Urinary bladder (tissue), 4 donors: ENCODE results near the gene AADACL3. TPM values are rescaled to one million over a fixed set of nuclear protein-coding genes. Genes with fewer than 3 reads are reported as not detected.
"Not testable (repeated sequence)": the region's sequence is repeated elsewhere in the genome, so short reads cannot be mapped to it uniquely, and the experiment has no call there.

Source experiments
- DNase-seq: peaks from one replicate; pipeline ENCODE4 v3.0.0-alpha.2; 2015; ENCODE audit errors: extremely low spot score
- H3K27ac ChIP-seq: one replicate; pipeline ENCODE4 v1.5.1; 2013; ENCODE audit warnings: low read depth, mild to moderate bottlenecking, moderate library complexity
- H3K36me3 ChIP-seq: one replicate; pipeline ENCODE4 v1.6.1; 2013; ENCODE audit warnings: mild to moderate bottlenecking, moderate library complexity; ENCODE audit not compliant: insufficient read depth
- H3K4me1 ChIP-seq: one replicate; pipeline ENCODE4 v1.6.1; 2013; ENCODE audit warnings: mild to moderate bottlenecking, moderate library complexity; ENCODE audit not compliant: insufficient read depth
- H3K4me3 ChIP-seq: one replicate; pipeline ENCODE4 v1.5.1; 2013; ENCODE audit warnings: low read depth, low read length
- WGBS: extraction: QIAGEN DNeasy Blood & Tissue Kit; methylation state at CpG from one replicate; pipeline ENCODE4 v1.1.7; 2013; 5-methylcytosine and 5-hydroxymethylcytosine counted together
- polyA plus RNA-seq: library from polyadenylated mRNA; stranded (reverse); fragments of 200-250 nt; gene quantifications from one replicate; pipeline ENCODE4 v1.2.3, GENCODE V29; 2013
- total RNA-seq: library from RNA; depleted of rRNA; stranded (reverse); fragments of >200 nt; gene quantifications from one replicate; pipeline ENCODE4 v1.2.3, GENCODE V29; 2014
- donor health status: healthy with polysubstance abuse.
- donor health status: healthy.

Gene AADACL3
- total and polyA plus RNA-seq, 2 donors, result not detected

DNA sequence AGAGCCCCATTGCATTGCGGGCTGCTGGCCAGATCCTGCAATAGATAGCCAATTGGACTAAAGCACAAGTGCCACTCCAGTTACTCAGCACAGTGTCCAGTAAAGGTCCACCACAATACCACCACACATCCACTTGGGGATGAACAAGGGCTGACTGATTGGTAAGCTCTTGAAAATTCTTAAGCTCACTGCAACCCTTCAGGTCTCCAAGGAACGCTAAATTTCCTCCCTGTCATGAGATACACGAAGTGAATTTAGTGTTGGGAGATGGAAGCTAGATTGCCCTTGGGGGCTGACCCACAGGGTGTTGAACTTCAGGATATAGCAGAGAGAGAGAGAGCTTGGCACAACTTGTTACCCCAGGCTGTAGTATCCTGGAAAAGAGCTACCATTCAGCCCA is 9.8 kb upstream of the AADACL3 start:
- no peak for DNase-seq
- no peak overlapping the region for H3K27ac ChIP-seq
- no peaks in the 10 kb centered on the region for H3K4me1 ChIP-seq
- H3K36me3 ChIP-seq, result no peaks in the 10 kb centered on the region
- 77% methylated on average over 3 of the region's 3 CpGs for WGBS
- H3K4me3 ChIP-seq, result no peak overlapping the region

DNA sequence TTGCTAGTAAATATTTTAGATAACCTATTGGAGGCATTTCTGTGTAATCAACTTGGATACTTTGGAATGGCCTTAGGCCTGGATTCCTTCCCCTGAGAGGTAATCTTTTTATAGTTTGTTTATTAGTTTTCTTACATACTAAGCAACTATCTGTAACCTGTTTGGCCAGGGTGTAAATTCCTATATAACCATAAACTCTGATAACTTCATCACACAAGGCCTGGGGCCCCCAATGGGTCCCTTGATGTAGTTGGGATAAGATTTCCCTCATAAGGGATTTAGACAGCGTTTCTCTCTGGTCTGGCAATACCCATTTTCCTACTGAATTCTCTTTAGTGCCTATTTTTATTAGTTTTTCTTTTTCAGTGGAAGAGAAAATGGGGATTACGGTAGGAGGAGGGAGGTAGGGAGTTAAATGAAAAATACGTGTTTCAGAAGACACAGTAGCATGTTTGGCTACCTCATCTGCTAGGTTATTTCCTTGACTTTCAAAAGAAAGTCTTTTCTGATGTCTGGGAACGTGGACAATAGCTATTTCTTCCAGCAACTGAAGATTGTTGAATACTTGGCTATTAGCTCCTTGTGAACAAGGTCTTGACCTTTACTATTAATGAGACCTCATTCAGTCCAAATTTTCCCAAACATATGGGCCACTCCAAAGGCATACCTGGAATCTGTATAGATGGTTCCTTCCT is 7.4 kb upstream of the AADACL3 start:
- H3K4me1 ChIP-seq, result no peaks in the 10 kb centered on the region
- WGBS, result 55% methylated on average over 4 of the region's 4 CpGs
- no peak overlapping the region for H3K27ac ChIP-seq

DNA sequence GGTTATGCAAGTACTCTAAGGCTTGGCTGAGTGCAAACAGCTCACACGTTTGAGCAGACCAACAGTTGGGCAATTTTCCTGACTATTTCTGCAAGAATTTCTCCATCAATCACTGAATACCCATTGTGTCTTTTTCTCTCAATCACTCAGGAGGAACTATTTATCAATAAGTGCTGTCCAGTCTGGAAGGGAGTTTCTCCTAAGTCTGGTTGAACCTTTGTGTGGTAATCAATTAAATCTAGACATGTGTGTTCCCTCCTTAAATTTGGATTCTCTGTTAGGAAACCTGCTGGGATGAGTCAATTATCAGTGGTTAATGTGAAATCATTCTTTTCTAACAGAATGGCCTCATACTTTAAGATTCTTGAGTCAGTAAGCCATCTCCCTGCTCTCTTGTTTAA is 6.8 kb upstream of the AADACL3 start:
- WGBS, result 39% methylated on average over 1 of the region's 1 CpG
- H3K36me3 ChIP-seq, result no peaks in the 10 kb centered on the region
- no peak for DNase-seq
- H3K4me3 ChIP-seq, result no peak overlapping the region
- no peak overlapping the region for H3K27ac ChIP-seq
- H3K4me1 ChIP-seq, result no peaks in the 10 kb centered on the region

More for the DNA sequence above, 7.4 kb upstream of the AADACL3 start:
- Histone ChIP-seq H3K4me3 (no peak overlapping the region), H3K36me3 (no peaks in the 10 kb centered on the region)
- no peak for DNase-seq

DNA sequence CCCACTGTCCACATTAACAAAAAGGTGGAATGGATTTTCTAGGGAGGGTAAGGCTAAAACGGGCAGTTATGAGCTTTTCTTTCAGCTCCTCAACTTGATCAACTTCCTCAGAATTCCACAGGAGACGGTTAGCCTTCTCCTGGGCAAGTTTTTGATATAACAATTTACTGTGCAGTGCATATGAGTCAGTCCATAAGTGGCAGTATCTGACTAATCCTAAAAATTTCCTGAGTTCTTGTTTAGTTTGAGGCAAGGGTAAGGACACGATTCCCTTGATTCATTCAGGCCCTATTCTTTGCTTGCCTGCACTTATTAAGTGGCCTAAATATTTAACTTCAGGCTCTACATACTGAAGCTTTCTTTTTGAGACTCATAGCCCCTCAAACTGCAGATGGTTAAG is 6.2 kb upstream of the AADACL3 start:
- Histone ChIP-seq H3K27ac (no peak overlapping the region), H3K4me3 (no peak overlapping the region), H3K36me3 (no peaks in the 10 kb centered on the region), H3K4me1 (no peaks in the 10 kb centered on the region)
- WGBS, result 69% methylated on average over 3 of the region's 3 CpGs
- DNase-seq, result no peak

DNA sequence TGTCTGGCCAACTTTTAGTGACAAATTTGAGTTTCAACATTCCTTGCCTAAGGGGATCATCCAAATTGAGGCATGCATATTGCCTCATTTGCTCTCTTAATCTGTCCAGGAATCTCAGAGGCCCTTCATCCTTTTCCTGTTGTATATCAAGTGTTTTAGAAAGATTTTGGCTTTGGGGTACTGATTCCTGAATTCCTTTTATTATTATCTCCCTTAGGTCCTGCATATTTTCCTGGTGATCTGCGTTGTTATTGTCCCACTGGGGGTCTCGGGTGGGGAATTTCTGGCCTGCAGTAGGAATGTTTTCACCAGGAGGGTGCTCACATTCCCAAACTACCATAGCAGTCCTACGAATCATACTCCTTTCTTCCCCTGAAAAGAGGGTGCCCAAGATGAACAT is 4.4 kb upstream of the AADACL3 start:
- H3K27ac ChIP-seq, result no peak overlapping the region

DNA sequence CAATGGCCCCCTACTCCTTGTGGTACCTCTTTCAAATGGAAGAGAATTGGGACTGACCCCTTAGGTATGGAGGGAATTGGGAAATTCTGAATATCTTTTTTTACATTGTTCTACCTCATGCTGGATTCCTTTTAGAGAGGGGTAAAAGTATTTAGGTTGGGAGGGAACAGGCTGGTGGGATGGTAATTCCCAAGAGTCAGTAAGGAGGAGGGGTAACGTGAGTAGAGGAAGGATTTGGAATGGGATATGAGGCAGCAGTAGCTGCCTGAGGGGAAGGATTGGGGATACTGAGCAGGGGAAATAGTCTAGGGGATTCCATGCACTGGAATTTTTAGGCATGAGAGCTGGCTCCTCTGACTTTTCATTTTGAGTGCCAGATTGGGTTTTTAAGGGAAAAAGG is 3.8 kb upstream of the AADACL3 start:
- Histone ChIP-seq H3K4me3 (no peak overlapping the region), H3K27ac (no peak overlapping the region), H3K4me1 (no peaks in the 10 kb centered on the region), H3K36me3 (no peaks in the 10 kb centered on the region)
- DNase-seq, result no peak
- WGBS, result 54% methylated on average over 1 of the region's 1 CpG

More for the DNA sequence above, 4.4 kb upstream of the AADACL3 start:
- Histone ChIP-seq H3K36me3 (no peaks in the 10 kb centered on the region), H3K4me1 (no peaks in the 10 kb centered on the region), H3K4me3 (no peak overlapping the region)
- no peak for DNase-seq
- 69% methylated on average over 3 of the region's 3 CpGs for WGBS

DNA sequence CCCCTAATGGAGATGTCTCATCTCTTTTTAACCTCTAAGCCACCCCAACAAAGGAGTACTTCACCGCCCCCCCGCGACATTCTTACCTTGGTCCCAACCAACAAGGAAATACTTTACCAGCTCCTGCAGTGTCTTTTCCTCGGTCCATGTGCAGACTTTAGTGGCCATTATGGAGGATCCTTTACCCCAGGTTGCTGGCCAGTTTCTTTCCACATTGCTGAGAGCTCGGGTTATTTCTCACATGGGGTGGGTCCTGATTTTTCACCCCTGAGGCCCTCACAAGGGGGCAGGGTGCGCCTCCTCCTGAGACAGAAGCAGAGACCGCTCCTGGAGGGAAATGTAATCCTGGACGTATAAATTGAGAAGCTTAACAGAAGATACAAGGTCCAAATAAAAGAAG is 3.0 kb upstream of the AADACL3 start:
- WGBS, result 85% methylated on average over 8 of the region's 8 CpGs
- Histone ChIP-seq H3K4me1 (no peaks in the 10 kb centered on the region), H3K36me3 (no peaks in the 10 kb centered on the region), H3K27ac (no peak overlapping the region), H3K4me3 (no peak overlapping the region)
- no peak for DNase-seq

DNA sequence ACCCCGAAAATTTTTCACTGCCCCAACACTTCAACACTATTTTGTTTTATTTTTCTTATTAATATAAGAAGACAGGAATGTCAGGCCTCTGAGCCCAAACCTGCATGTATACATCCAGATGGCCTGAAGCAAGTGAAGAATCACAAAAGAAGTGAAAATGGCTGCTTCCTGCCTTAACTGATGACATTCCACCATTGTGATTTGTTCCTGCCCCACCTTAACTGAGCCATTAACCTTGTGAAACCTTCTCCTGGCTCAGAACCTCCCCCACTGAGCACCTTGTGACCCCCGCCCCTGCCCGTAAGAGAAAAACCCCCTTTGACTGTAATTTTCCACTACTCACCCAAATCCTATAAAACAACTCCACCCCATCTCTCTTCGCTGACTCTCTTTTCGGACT is 2.3 kb upstream of the AADACL3 start:
- not testable (repeated sequence) for H3K36me3 ChIP-seq, H3K27ac ChIP-seq, H3K4me1 ChIP-seq, DNase-seq, H3K4me3 ChIP-seq
- 75% methylated on average over 5 of the region's 5 CpGs for WGBS

DNA sequence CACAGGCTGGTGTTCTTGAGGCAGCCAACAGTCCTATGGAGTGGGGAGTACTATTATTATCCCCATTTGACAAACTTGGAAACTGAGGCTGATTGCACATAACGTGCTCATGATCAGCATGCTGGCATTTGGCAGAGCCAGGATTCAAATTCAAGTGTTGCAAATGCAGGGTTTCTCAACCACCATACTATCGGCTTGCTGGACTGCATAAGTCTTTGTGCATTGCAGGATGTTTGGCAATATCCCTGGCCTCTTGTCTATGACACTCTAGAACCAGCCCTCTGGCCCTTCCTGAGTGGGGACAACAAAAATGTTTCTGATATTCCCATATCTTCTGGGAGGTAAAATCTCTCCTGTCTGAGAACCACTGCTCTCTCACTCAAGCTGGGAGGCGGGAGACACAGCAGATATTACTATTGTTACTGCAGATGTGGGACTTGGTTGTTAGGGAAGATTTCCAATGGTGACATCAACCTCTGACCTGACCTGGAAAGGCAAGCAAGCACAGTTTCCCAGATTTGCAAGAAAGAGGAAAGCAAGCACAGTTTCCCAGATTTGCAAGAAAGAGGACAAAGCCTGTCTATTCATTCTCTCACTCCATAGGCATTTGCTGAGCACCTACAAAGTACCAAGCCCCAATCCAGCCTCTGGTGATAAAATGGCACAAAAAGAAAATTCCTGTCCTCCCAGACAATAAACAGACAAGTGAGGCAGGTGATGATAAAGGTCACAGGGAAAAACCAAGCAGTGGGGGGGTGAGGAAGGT is 1.0 kb upstream of the AADACL3 start:
- 76% methylated on average over 3 of the region's 3 CpGs for WGBS
- no peak for DNase-seq
- no peak overlapping the region for H3K4me3 ChIP-seq
- no peak overlapping the region for H3K27ac ChIP-seq
- no peaks in the 10 kb centered on the region for H3K4me1 ChIP-seq
- no peaks in the 10 kb centered on the region for H3K36me3 ChIP-seq

DNA sequence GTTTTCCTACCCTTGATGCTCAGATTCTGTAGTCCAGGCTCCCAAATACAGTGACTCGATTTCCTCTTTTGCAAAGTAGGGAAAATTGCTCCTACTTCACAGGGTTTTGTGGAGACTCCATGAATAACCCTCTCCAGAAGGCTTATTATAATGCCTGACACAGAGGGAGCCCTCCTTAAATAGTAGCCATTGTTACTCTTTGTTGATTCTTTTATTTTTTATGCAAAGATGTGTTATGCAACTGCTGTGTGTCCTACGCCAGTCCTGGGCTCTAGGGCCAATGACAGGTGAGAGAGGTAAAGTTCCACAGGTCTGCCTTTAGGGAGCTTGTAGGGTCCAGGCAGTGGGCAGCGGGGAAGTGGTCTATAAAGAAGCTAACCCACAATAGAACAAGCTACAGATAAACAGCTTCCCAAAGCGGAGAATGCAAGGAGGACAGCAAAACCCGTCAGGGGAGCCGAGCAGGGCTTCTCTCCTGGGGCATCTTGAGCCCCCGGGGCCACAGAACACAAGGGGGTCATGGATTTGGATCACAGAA is 1.5 kb downstream of the AADACL3 start:
- Histone ChIP-seq H3K4me3 (no peak overlapping the region), H3K4me1 (no peaks in the 10 kb centered on the region), H3K36me3 (no peaks in the 10 kb centered on the region), H3K27ac (no peak overlapping the region)
- 75% methylated on average over 7 of the region's 7 CpGs for whole genome bisulfite sequencing
- DNase-seq, result no peak

DNA sequence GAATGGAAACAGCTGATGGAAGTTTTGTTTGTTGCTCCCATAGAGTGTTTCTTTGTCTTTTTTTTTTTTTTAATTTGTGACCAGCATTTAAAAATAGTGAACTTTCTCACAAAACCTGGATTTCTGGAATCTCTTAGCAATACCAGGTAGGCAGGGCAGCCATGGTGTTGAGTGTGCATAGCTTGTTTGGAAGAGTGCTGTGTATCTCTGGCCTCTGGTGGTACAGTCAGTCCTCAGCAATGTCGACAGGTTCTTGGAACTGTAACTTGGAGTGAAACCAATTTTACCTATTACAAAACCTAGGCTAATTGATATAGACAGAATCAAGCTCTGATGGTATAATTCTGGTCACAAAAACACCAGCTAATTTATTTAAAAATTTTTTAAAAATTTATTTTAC is 6.7 kb downstream of the AADACL3 start:
- Histone ChIP-seq H3K4me3 (no peak overlapping the region), H3K4me1 (no peaks in the 10 kb centered on the region), H3K27ac (no peak overlapping the region), H3K36me3 (no peaks in the 10 kb centered on the region)
- no peak for DNase-seq
- 85% methylated on average over 1 of the region's 1 CpG for WGBS

DNA sequence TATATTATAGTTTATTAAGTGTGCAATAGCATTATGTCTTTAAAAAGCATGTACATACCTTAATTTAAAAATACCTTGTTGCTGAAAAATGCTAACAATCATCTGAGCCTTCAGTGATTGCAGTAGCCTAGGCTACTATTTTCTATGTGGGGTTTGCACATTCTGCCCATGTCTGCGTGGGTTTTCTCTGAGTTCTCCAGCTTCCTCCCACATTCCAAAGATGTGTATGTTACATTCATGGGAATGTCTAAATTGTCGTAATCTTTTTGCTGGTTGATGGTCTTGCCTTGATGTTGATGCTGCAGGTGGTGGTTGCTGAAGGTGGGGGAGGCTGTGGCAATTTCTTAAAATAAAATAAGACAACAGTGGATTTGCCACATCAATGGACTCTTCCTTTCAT is 12.5 kb downstream of the AADACL3 start:
- Histone ChIP-seq H3K27ac (no peak overlapping the region), H3K36me3 (no peaks in the 10 kb centered on the region), H3K4me1 (no peaks in the 10 kb centered on the region), H3K4me3 (no peak overlapping the region)
- no peak for DNase-seq
- WGBS, result 80% methylated on average over 2 of the region's 2 CpGs

DNA sequence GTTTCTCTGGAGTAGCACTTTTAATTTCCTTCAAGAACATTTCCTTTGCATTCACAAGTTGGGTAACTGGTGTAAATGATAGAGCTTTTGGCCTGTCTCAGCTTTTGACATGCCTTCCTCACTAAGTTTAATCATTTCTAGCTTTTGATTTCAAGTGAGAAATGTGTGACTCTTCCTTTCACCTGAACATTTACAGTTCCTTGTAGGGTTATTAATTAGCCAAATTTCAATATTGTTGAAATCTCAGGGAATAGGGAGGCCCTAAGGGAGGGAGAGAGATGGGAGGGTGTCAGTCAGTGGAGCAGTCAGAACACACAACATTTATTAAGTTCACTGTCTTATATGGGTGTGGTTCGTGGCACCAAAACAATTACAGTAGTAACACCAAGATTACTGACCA is 14.2 kb downstream of the AADACL3 start:
- Histone ChIP-seq H3K4me3 (no peak overlapping the region), H3K4me1 (no peaks in the 10 kb centered on the region), H3K36me3 (no peaks in the 10 kb centered on the region), H3K27ac (no peak overlapping the region)
- DNase-seq, result no peak
- WGBS, result 82% methylated on average over 1 of the region's 1 CpG

DNA sequence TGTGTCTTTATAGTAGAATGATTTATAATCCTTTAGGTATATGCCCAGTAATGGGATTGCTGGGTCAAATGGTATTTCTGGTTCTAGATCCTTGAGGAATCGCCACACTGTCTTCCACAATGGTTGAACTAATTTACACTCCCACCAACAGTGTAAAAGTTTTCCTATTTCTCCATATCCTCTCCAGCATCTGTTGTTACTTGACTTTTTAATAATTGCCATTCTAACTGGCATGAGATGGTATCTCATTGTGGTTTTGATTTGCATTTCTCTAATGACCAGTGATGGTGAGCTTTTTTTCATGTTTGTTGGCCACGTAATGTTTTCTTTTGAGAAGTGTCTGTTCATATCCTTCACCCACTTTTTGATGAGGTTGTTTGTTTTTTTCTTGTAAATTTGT is 15.2 kb downstream of the AADACL3 start:
- H3K27ac ChIP-seq, H3K4me3 ChIP-seq, DNase-seq, H3K4me1 ChIP-seq, H3K36me3 ChIP-seq: not testable (repeated sequence)
- WGBS, result 77% methylated on average over 2 of the region's 2 CpGs
